Left colon (tissue), 2 donors: ENCODE data around the gene PCIF1. TPM values are rescaled to one million over a fixed set of nuclear protein-coding genes. Genes with fewer than 3 reads are reported as not detected.
A peak's percentile ranks its signal among the peaks of the same experiment; 100 is the strongest.
"Not testable (repeated sequence)": the region's sequence is repeated elsewhere in the genome, so short reads cannot be mapped to it uniquely, and the experiment has no call there.

Source experiments
- ATAC-seq: fragments of 200-7000 bp; cut with Tn5 transposase; one replicate; pipeline ENCODE4 v1.9.1; 2020; ENCODE audit warnings: mild to moderate bottlenecking, moderate library complexity
- DNase-seq, 2 donors: peaks; one replicate each; pipeline ENCODE4 v3.0.0-alpha.2; 2020
- intact Hi-C, 2 donors: fragments of 100-400 bp; cut with DNase I in 1 of 2; cut with micrococcal nuclease in 1 of 2; formaldehyde crosslinking; loops; one replicate each; pipeline versions ENCODE4 v1.11.2 to v1.14.0; 2022; cut with DNase I, micrococcal nuclease
- total RNA-seq, 2 donors: library from RNA; stranded (reverse); fragmentation: NEBNext Ultra II Directional; extraction: Animal tissue kit (Norgen Biotek cat#: 25700); gene quantifications; one replicate each; pipeline ENCODE4 v1.2.1, GENCODE V29; 2021
- donor health status: DM: no; HTN: no; CAD: no.
- donor health status: DM: yes; HTN: yes; CAD: no.

PCIF1 gene
- total RNA-seq, 2 donors from 2014 or later, result 27.2 to 32.1 TPM

GRCh38 chr20:45972500-45973183, 38.2 kb downstream of the PCIF1 start:
- intact Hi-C loops, result no loop called here
- DNase-seq (peak in 1 of 2 donors; percentile 45), ATAC-seq (no peak)

GRCh38 chr20:45974896-45975565, 40.5 kb downstream of the PCIF1 start:
- intact Hi-C loops, result no loop called here
- DNase-seq (no peak), ATAC-seq (no peak)

DNA sequence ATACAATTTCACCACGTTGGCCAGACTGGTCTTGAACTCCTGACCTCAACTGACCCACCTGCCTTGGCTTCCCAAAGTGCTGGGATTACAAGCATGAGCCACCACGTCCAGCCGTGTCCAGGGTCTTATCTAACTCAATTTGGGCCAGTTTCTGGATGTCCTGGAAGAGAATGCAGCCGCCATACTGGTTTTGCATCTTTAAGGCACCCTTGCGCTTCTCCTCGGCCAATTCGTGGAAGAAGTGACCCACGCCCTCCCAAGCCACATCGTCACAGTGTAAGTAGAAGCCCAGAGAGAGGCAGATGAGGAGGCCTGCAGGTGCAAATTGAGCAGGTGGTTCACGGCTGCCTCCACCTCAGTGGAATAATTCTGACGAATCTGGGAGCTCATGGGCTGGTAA, 41.2 kb downstream of the PCIF1 start:
- ATAC-seq, result no peak
- intact Hi-C loops, result no loop called here
- DNase-seq, result no peak

DNA sequence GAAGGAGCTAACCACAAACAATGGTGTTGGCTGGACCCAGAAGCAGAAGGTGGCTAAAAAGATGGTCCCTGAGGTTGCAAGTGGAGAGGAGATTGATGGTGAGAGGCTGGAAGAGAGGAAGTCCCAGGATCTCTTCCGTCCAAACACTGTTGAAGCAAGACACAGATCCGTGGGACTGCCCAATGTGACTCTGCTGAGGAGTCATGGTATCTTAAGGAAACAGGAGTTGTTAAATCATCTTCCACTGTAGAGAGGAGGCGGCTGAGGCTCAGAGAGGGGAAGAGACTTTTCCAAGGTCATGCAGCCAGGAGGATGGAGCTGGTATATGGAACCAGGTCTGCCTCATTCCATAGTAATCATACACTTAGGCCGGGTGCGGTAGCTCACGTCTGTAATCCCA, 41.6 kb downstream of the PCIF1 start:
- ATAC-seq (no peak), DNase-seq (no peak)
- intact Hi-C loops, result no loop called here

- intact Hi-C loops, result no loop called here
- DNase-seq (no peak), ATAC-seq (no peak)
Observed at GRCh38 chr20:45981261-45981660, 46.8 kb downstream of the PCIF1 start.

DNA sequence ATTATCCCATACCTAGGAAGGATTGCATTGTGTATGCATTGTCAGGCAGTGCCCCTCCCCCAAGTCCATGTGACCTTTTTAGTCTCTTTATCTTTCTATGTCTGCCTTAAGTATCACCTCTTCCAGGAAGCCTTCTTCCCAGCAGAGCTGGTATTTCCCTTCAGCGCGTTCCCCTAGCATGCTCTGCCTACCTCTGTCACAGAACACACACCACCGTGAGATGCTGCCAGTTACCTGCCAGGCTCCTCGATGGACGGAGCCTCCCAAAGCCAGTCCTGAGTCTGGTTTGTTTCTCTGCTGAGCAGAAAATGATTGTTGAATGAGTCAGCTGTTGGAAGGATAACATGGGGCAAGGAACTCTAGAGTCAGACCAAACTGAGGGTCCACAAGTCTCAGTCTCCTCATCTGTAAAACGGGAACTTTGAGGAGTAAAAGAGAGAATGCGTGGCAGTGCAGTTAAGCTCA, 48.8 kb downstream of the PCIF1 start:
- ATAC-seq, result no peak
- no peak for DNase-seq

DNA sequence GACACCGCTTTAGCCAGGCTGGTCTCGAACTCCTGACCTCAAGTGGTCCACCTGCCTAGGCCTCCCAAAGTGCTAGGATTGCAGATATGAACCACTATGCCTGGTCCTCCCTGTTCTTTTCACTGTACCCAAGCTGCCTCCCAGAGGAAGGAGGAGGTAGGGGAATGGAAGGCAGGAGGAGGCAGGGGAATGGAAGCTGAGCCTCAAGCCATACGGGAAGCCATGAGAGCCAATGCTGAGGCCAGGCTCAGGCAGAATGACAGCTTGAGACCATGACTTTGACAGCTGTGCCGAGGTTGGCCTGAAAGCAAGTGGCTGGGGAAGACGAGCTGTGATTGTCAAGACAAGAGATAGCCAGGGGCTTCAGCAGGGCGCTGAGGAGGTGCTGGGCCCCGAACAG, 51.1 kb downstream of the PCIF1 start:
- DNase-seq, result no peak
- intact Hi-C loops, result no loop called here

More for the DNA sequence above, 48.8 kb downstream of the PCIF1 start:
- intact Hi-C loops, result no loop called here

DNA sequence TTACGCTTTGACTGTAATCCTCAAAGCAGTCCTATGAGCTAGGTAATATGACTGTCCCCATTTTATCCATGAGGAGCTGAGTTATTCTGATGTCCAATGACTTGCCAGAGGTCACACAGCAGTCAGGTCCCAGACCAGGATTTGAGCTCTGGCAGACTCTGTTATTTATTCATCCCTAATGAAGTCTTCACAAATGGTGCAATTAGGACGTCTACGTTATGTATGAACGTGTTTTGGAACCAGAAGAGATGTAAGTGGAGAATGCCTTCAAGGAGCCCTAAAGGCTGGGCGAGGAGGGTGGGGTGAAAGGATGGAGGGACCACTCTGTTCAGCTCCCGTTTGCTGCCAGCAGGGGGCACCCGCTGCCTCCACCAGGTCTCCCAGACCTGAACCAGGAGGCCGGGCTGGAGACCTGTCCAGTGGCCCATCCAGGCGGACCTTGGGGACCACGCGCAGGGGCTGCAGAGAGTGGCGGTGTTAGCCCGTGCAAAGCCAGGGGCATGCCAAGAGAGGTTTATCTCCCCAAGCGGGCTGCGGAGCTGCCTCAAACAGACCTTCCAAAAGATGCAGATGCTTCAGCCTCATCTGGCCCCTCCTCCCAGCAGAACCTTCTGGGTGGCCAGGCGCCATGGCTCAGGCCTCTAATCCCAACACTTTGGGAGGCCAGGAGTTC, 52.8 kb downstream of the PCIF1 start:
- DNase-seq, result peak in 1 of 2 donors; percentile 84
- intact Hi-C loops, result no loop called here
- ATAC-seq, result peak; percentile 80

More for the DNA sequence above, 51.1 kb downstream of the PCIF1 start:
- no peak for ATAC-seq

DNA sequence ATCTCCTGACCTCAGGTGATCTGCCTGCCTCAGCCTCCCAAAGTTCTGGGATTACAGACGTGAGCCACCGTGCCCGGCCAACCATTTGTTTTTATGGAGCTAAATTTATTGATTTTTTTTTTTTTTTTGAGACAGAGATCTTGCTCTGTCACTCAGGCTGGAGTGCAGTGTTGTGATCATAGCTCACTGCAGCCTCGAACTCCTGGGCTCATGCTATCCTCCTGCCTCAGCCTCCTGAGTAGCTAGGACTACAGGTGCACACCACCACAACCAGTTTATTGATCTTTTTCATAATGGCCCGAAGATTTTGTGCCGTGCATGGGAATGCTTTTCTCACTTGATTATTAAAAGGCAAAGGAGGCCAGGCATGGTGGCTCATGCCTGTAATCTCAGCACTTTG, 54.3 kb downstream of the PCIF1 start:
- intact Hi-C loops, ATAC-seq, DNase-seq: not testable (repeated sequence)

- intact Hi-C loops, result no loop called here
- ATAC-seq (no peak), DNase-seq (no peak)
Observed at GRCh38 chr20:45991616-45992015, 57.1 kb downstream of the PCIF1 start.

GRCh38 chr20:45993197-45993951, 58.9 kb downstream of the PCIF1 start:
- ATAC-seq, result peak; percentile 99
- intact Hi-C loops, result no loop called here

GRCh38 chr20:45994761-45995493, 60.4 kb downstream of the PCIF1 start:
- intact Hi-C loops, result no loop called here
- ATAC-seq, result no peak
- DNase-seq, result no peak

More at GRCh38 chr20:45993197-45993951, 58.9 kb downstream of the PCIF1 start:
- DNase-seq, result peak in 1 of 2 donors; percentile 28

- ATAC-seq, intact Hi-C loops: not testable (repeated sequence)
Observed at GRCh38 chr20:45995495-45996097, 61.1 kb downstream of the PCIF1 start.

GRCh38 chr20:45997187-45997586, 62.7 kb downstream of the PCIF1 start:
- DNase-seq, result no peak
- ATAC-seq, result no peak
- intact Hi-C loops, result no loop called here

More at GRCh38 chr20:45995495-45996097, 61.1 kb downstream of the PCIF1 start:
- not testable (repeated sequence) for DNase-seq
